ENCODE results near the gene CTIF. TPM values are rescaled to one million over a fixed set of nuclear protein-coding genes. Genes with fewer than 3 reads are reported as not detected.

The CTIF gene
- total and polyA plus RNA-seq, 4 experiments from 2014 or later = 5.2 to 6.5 TPM; not detected in 2

GRCh38 chr18:48898521-48898920, 359.7 kb downstream of the CTIF start:
- ChIA-PET POLR2A (ENCODE audit: partially characterized antibody) (no interaction called here), CTCF (ENCODE audit: partially characterized antibody) (no interaction called here)
- Histone ChIP-seq H3K27ac (ENCODE audit: low read depth, low read length) (no peak overlapping the region), H3K36me3 (ENCODE audit: insufficient read depth, low read length) (no peaks in the 10 kb centered on the region), H3K9me3 (ENCODE audit: control insufficient read depth in 1 of 2, low read length in 2 of 2) (no peaks in the 10 kb centered on the region), H3K4me3 (ENCODE audit: low read length in 2 of 2) (no peak overlapping the region), H3K27me3 (ENCODE audit: insufficient read depth, low read length) (no peaks in the 10 kb centered on the region), H3K4me1 (ENCODE audit: insufficient read depth, low read length) (no peaks in the 10 kb centered on the region)
- H3K9me3 Mint-ChIP-seq = peaks cover 0 to 2% (median 0%) of the 10 kb centered on the region in 8 donors
- H3K27me3 Mint-ChIP-seq = peaks cover 0 to 2% of the 10 kb centered on the region in 2 donors
- intact Hi-C loops (cut with micrococcal nuclease) = no loop called here
- H3K36me3 Mint-ChIP-seq = no peaks in the 10 kb centered on the region
- DNase-seq = no peak
- H3K4me1 Mint-ChIP-seq = peaks cover 5 to 16% (median 8%) of the 10 kb centered on the region in 4 donors
- H3K27ac Mint-ChIP-seq = no peak overlapping the region
- H3K4me3 Mint-ChIP-seq = no peak overlapping the region

GRCh38 chr18:48899558-48900174, 360.8 kb downstream of the CTIF start:
- Mint-ChIP-seq H3K27me3 (peaks cover 0 to 2% of the 10 kb centered on the region in 2 donors), H3K36me3 (peaks cover 0 to 6% of the 10 kb centered on the region in 2 donors), H3K4me1 (peaks cover 5 to 19% (median 8%) of the 10 kb centered on the region in 4 donors), H3K9me3 (peaks cover 0 to 9% (median 6%) of the 10 kb centered on the region in 8 donors), H3K4me3 (peak overlapping the region in 1 of 8 donors; percentile 4), H3K27ac (no peak overlapping the region)
- intact Hi-C loops (cut with micrococcal nuclease) = loop anchor here (5.0 kb wide), 1 partner anchor 32 kb away; no protein-coding TSS in a partner anchor
- H3K27ac ChIP-seq (ENCODE audit: low read depth, low read length) = no peak overlapping the region
- no peak overlapping the region for H3K4me3 ChIP-seq (ENCODE audit: low read length in 2 of 2)
- no peaks in the 10 kb centered on the region for H3K27me3 ChIP-seq (ENCODE audit: insufficient read depth, low read length)
- no peaks in the 10 kb centered on the region for H3K9me3 ChIP-seq (ENCODE audit: control insufficient read depth in 1 of 2, low read length in 2 of 2)
- ChIA-PET POLR2A (ENCODE audit: partially characterized antibody) (no interaction called here), CTCF (ENCODE audit: partially characterized antibody) (no interaction called here)
- DNase-seq = no peak
- no peaks in the 10 kb centered on the region for H3K36me3 ChIP-seq (ENCODE audit: insufficient read depth, low read length)
- H3K4me1 ChIP-seq (ENCODE audit: insufficient read depth, low read length) = no peaks in the 10 kb centered on the region

GRCh38 chr18:48900469-48900868, 361.6 kb downstream of the CTIF start:
- peak overlapping the region in 1 of 8 donors; percentile 7 for H3K4me3 Mint-ChIP-seq
- H3K36me3 Mint-ChIP-seq = peaks cover 0 to 9% of the 10 kb centered on the region in 2 donors
- Histone ChIP-seq H3K4me1 (ENCODE audit: insufficient read depth, low read length) (no peaks in the 10 kb centered on the region), H3K9me3 (ENCODE audit: control insufficient read depth in 1 of 2, low read length in 2 of 2) (no peaks in the 10 kb centered on the region), H3K27ac (ENCODE audit: low read depth, low read length) (no peak overlapping the region), H3K27me3 (ENCODE audit: insufficient read depth, low read length) (no peaks in the 10 kb centered on the region), H3K36me3 (ENCODE audit: insufficient read depth, low read length) (no peaks in the 10 kb centered on the region), H3K4me3 (ENCODE audit: low read length in 2 of 2) (no peak overlapping the region)
- no peak for DNase-seq
- H3K27ac Mint-ChIP-seq = peak overlapping the region in 1 of 7 donors; percentile 19
- H3K4me1 Mint-ChIP-seq = peaks cover 5 to 19% (median 8%) of the 10 kb centered on the region in 4 donors
- CTCF ChIA-PET (ENCODE audit: partially characterized antibody) = no interaction called here
- peaks cover 0 to 13% (median 10%) of the 10 kb centered on the region in 8 donors for H3K9me3 Mint-ChIP-seq
- intact Hi-C loops (cut with micrococcal nuclease) = loop anchor here (5.0 kb wide), 1 partner anchor 33 kb away; no protein-coding TSS in a partner anchor
- POLR2A ChIA-PET (ENCODE audit: partially characterized antibody) = no interaction called here
- peaks cover 0 to 2% of the 10 kb centered on the region in 2 donors for H3K27me3 Mint-ChIP-seq

GRCh38 chr18:48901145-48902022, 362.6 kb downstream of the CTIF start:
- no peak overlapping the region for H3K4me3 Mint-ChIP-seq
- H3K36me3 Mint-ChIP-seq = peaks cover 0 to 9% of the 10 kb centered on the region in 2 donors
- H3K27ac Mint-ChIP-seq = peak overlapping the region in 2 of 7 donors; percentile 7 to 72
- Histone ChIP-seq H3K36me3 (ENCODE audit: insufficient read depth, low read length) (no peaks in the 10 kb centered on the region), H3K4me1 (ENCODE audit: insufficient read depth, low read length) (no peaks in the 10 kb centered on the region), H3K9me3 (ENCODE audit: control insufficient read depth in 1 of 2, low read length in 2 of 2) (no peaks in the 10 kb centered on the region), H3K4me3 (ENCODE audit: low read length in 2 of 2) (no peak overlapping the region), H3K27ac (ENCODE audit: low read depth, low read length) (no peak overlapping the region), H3K27me3 (ENCODE audit: insufficient read depth, low read length) (no peaks in the 10 kb centered on the region)
- DNase-seq = no peak
- CTCF ChIA-PET (ENCODE audit: partially characterized antibody) = no interaction called here
- H3K9me3 Mint-ChIP-seq = peaks cover 0 to 14% (median 11%) of the 10 kb centered on the region in 8 donors
- POLR2A ChIA-PET (ENCODE audit: partially characterized antibody) = no interaction called here
- peaks cover 0 to 2% of the 10 kb centered on the region in 2 donors for H3K27me3 Mint-ChIP-seq
- peaks cover 4 to 15% (median 6%) of the 10 kb centered on the region in 4 donors for H3K4me1 Mint-ChIP-seq
- intact Hi-C loops (cut with micrococcal nuclease) = loop anchor here (5.0 kb wide), 1 partner anchor 34 kb away; no protein-coding TSS in a partner anchor

- Histone ChIP-seq H3K36me3 (ENCODE audit: insufficient read depth, low read length) (no peaks in the 10 kb centered on the region), H3K27me3 (ENCODE audit: insufficient read depth, low read length) (no peaks in the 10 kb centered on the region), H3K9me3 (ENCODE audit: control insufficient read depth in 1 of 2, low read length in 2 of 2) (no peaks in the 10 kb centered on the region), H3K4me1 (ENCODE audit: insufficient read depth, low read length) (no peaks in the 10 kb centered on the region), H3K4me3 (ENCODE audit: low read length in 2 of 2) (no peak overlapping the region), H3K27ac (ENCODE audit: low read depth, low read length) (no peak overlapping the region)
- ChIA-PET POLR2A (ENCODE audit: partially characterized antibody) (no interaction called here), CTCF (ENCODE audit: partially characterized antibody) (no interaction called here)
- peaks cover 0 to 9% of the 10 kb centered on the region in 2 donors for H3K36me3 Mint-ChIP-seq
- peaks cover 0 to 2% of the 10 kb centered on the region in 2 donors for H3K27me3 Mint-ChIP-seq
- H3K9me3 Mint-ChIP-seq = peaks cover 0 to 14% (median 11%) of the 10 kb centered on the region in 8 donors
- peaks cover 0 to 15% (median 3%) of the 10 kb centered on the region in 4 donors for H3K4me1 Mint-ChIP-seq
- intact Hi-C loops (cut with micrococcal nuclease) = loop anchor here (5.0 kb wide), 1 partner anchor 35 kb away; no protein-coding TSS in a partner anchor
- no peak overlapping the region for H3K27ac Mint-ChIP-seq
- H3K4me3 Mint-ChIP-seq = no peak overlapping the region
- DNase-seq = no peak
Observed at GRCh38 chr18:48902023-48902855, 363.4 kb downstream of the CTIF start.

GRCh38 chr18:48902856-48903601, 364.2 kb downstream of the CTIF start:
- H3K4me3 ChIP-seq (ENCODE audit: low read length in 2 of 2) = no peak overlapping the region
- Mint-ChIP-seq H3K4me3 (no peak overlapping the region), H3K27me3 (peaks cover 0 to 2% of the 10 kb centered on the region in 2 donors), H3K4me1 (peaks cover 0 to 15% (median 3%) of the 10 kb centered on the region in 4 donors), H3K36me3 (peaks cover 0 to 9% of the 10 kb centered on the region in 2 donors), H3K9me3 (peaks cover 0 to 14% (median 11%) of the 10 kb centered on the region in 8 donors), H3K27ac (no peak overlapping the region)
- H3K9me3 ChIP-seq (ENCODE audit: control insufficient read depth in 1 of 2, low read length in 2 of 2) = no peaks in the 10 kb centered on the region
- H3K27ac ChIP-seq (ENCODE audit: low read depth, low read length) = no peak overlapping the region
- no peaks in the 10 kb centered on the region for H3K4me1 ChIP-seq (ENCODE audit: insufficient read depth, low read length)
- no peaks in the 10 kb centered on the region for H3K27me3 ChIP-seq (ENCODE audit: insufficient read depth, low read length)
- H3K36me3 ChIP-seq (ENCODE audit: insufficient read depth, low read length) = no peaks in the 10 kb centered on the region
- POLR2A ChIA-PET (ENCODE audit: partially characterized antibody) = no interaction called here
- intact Hi-C loops (cut with micrococcal nuclease) = loop anchor here (5.0 kb wide), 1 partner anchor 36 kb away; no protein-coding TSS in a partner anchor
- no peak for DNase-seq
- CTCF ChIA-PET (ENCODE audit: partially characterized antibody) = no interaction called here

Data from CD4-positive, alpha-beta memory T cell (primary cell).